ENCODE results near the gene MYPOP. TPM values are rescaled to one million over a fixed set of nuclear protein-coding genes. Genes with fewer than 3 reads are reported as not detected.

The MYPOP gene
- total RNA-seq = 0.53 and 1.1 TPM in 2 replicates

GRCh38 chr19:45901912-45902650 is at the start of gene MYPOP:
Gene MYPOP (minus strand): TSS chr19:45902613. CDS start chr19:45901773, 840 bp downstream.

GRCh38 chr19:45913874-45914830 is 11.7 kb upstream of the MYPOP start, which contains the start of gene NANOS2:
Gene NANOS2 (minus strand): TSS chr19:45914778. CDS start chr19:45914693, 85 bp downstream.

GRCh38 chr19:45885556-45886426 is 16.6 kb downstream of the MYPOP start, which contains the start of gene IRF2BP1:
Gene IRF2BP1 (minus strand): TSS chr19:45886141. CDS start chr19:45885774, 367 bp downstream.

GRCh38 chr19:45863840-45864628 is 38.4 kb downstream of the MYPOP start, which contains the start of gene FOXA3:
Gene FOXA3 (plus strand): TSS chr19:45864326. CDS start chr19:45864457, 131 bp downstream.

GRCh38 chr19:45862564-45863334 is 39.7 kb downstream of the MYPOP start, which contains the start of gene SYMPK:
Gene SYMPK (minus strand): TSS chr19:45863147. CDS start chr19:45854495, 8,652 bp downstream.

Other genes with a start within 250 kb of the MYPOP start
- 0.12 and 0.26 TPM in 2 replicates for gene GIPR, start 234.4 kb downstream of the MYPOP start, total RNA-seq
- 676 and 796 TPM in 2 replicates for gene SNRPD2, start 210.7 kb downstream of the MYPOP start, total RNA-seq
- gene QPCTL, start 209.9 kb downstream of the MYPOP start, total RNA-seq = 7.2 and 9.4 TPM in 2 replicates
- gene FBXO46, start 171.7 kb downstream of the MYPOP start, total RNA-seq = 2.2 and 2.8 TPM in 2 replicates
- not detected in 2 replicates for gene MEIOSIN, start 169.2 kb downstream of the MYPOP start, total RNA-seq
- gene SIX5, start 133.4 kb downstream of the MYPOP start, total RNA-seq = 5.5 and 6.0 TPM in 2 replicates
- gene DMPK, start 120.1 kb downstream of the MYPOP start, total RNA-seq = 169 and 191 TPM in 2 replicates
- gene DMWD, start 109.8 kb downstream of the MYPOP start, total RNA-seq = 32.6 and 34.7 TPM in 2 replicates
- gene RSPH6A, start 87.3 kb downstream of the MYPOP start, total RNA-seq = 0.12 and 0.13 TPM in 2 replicates
- 25.2 and 29.5 TPM in 2 replicates for gene SYMPK, start 39.5 kb downstream of the MYPOP start, total RNA-seq
- gene FOXA3, start 38.3 kb downstream of the MYPOP start, total RNA-seq = not detected in 2 replicates
- gene IRF2BP1, start 16.5 kb downstream of the MYPOP start, total RNA-seq = 17.8 and 21.4 TPM in 2 replicates
- gene NANOS2, start 12.2 kb upstream of the MYPOP start, total RNA-seq = not detected in 2 replicates
- 0.12 and 0.13 TPM in 2 replicates for gene NOVA2, start 71.3 kb upstream of the MYPOP start, total RNA-seq
- 4.8 and 6.2 TPM in 2 replicates for gene CCDC61, start 92.9 kb upstream of the MYPOP start, total RNA-seq
- gene PGLYRP1, start 120.4 kb upstream of the MYPOP start, total RNA-seq = not detected in 2 replicates
- gene IGFL4, start 138.4 kb upstream of the MYPOP start, total RNA-seq = 0.06 TPM in 1 of 2 replicates, not detected in the other
- not detected in 2 replicates for gene IGFL3, start 222.1 kb upstream of the MYPOP start, total RNA-seq
- gene IGFL2, start 245.6 kb upstream of the MYPOP start, total RNA-seq = not detected in 2 replicates

Data from aortic smooth muscle cell (primary cell).